ENCODE data around the gene PMS2.
"Not testable (repeated sequence)": the region's sequence is repeated elsewhere in the genome, so short reads cannot be mapped to it uniquely, and the experiment has no call there.

PMS2 gene

GRCh38 chr7:6012355-6013104 lies 3.7 kb upstream of the PMS2 start:
- DNase-seq, result no peak

- DNase-seq, result no peak
Measured at GRCh38 chr7:6011541-6011940, 2.7 kb upstream of the PMS2 start.

GRCh38 chr7:6010370-6010769 lies 1.5 kb upstream of the PMS2 start:
- DNase-seq, result not testable (repeated sequence)

GRCh38 chr7:6007835-6008590 lies 836 bp downstream of the PMS2 start:
- not testable (repeated sequence) for DNase-seq

- DNase-seq, result no peak
Measured at GRCh38 chr7:6007386-6007785, 1.5 kb downstream of the PMS2 start.

GRCh38 chr7:5997210-5997808 lies 11.5 kb downstream of the PMS2 start:
- peak in 1 of 4 experiments; percentile 17 for DNase-seq

GRCh38 chr7:5987061-5987460 lies 21.8 kb downstream of the PMS2 start:
- not testable (repeated sequence) for DNase-seq

GRCh38 chr7:5979680-5980314 lies 29.1 kb downstream of the PMS2 start:
- not testable (repeated sequence) for DNase-seq

- DNase-seq, result not testable (repeated sequence)
Measured at GRCh38 chr7:5973580-5973979, 35.3 kb downstream of the PMS2 start.

GRCh38 chr7:5970347-5970911 lies 38.4 kb downstream of the PMS2 start, which contains the start of gene RSPH10B:
TSS of gene RSPH10B (minus strand) at chr7:5970689. CDS start at chr7:5967116, 3,573 bp downstream.
- not testable (repeated sequence) for DNase-seq

- not testable (repeated sequence) for DNase-seq
Measured at GRCh38 chr7:5963810-5964209, 45.0 kb downstream of the PMS2 start.

GRCh38 chr7:5963205-5963604 lies 45.6 kb downstream of the PMS2 start:
- DNase-seq, result not testable (repeated sequence)

GRCh38 chr7:5934945-5935450 lies 73.9 kb downstream of the PMS2 start:
- DNase-seq, result not testable (repeated sequence)

GRCh38 chr7:5931905-5932644 lies 76.8 kb downstream of the PMS2 start:
- not testable (repeated sequence) for DNase-seq

GRCh38 chr7:5931250-5931649 lies 77.6 kb downstream of the PMS2 start:
- not testable (repeated sequence) for DNase-seq

- DNase-seq, result not testable (repeated sequence)
Measured at GRCh38 chr7:5930290-5930689, 78.6 kb downstream of the PMS2 start.

- DNase-seq, result not testable (repeated sequence)
Measured at GRCh38 chr7:5926263-5926870, 82.5 kb downstream of the PMS2 start.

- not testable (repeated sequence) for DNase-seq
Measured at GRCh38 chr7:5924630-5925029, 84.2 kb downstream of the PMS2 start.

GRCh38 chr7:5924180-5924579 lies 84.7 kb downstream of the PMS2 start:
- DNase-seq, result not testable (repeated sequence)
